ENCODE measurements around the gene SNRPD3.
"Not testable (repeated sequence)": the region's sequence is repeated elsewhere in the genome, so short reads cannot be mapped to it uniquely, and the experiment has no call there.

DNA sequence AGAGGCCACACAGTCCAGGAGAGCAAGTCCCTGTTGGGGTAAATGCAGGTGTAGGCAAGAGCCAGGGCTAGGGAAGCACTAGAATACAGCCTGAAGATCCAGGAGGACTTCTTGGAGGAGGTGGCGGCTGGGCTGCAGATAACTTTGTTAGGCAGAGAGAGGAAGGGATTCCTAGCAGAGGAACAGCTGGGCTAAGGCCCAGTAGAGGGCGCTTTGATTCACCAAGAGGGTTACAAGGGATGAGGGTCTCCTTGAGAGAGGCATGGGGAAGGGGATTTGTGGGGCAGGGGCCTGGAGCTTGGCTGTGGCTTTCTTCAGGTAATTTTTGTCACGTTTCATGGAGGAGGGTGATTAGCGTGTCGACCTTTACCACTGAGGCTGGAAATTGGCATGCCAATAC lies 65.4 kb downstream of the SNRPD3 start:
- TF ChIP-seq POLR2A, EP300 (IDR thresholded peaks at IDR 0.05): not testable (repeated sequence)
- TF ChIP-seq, protein P1, sequence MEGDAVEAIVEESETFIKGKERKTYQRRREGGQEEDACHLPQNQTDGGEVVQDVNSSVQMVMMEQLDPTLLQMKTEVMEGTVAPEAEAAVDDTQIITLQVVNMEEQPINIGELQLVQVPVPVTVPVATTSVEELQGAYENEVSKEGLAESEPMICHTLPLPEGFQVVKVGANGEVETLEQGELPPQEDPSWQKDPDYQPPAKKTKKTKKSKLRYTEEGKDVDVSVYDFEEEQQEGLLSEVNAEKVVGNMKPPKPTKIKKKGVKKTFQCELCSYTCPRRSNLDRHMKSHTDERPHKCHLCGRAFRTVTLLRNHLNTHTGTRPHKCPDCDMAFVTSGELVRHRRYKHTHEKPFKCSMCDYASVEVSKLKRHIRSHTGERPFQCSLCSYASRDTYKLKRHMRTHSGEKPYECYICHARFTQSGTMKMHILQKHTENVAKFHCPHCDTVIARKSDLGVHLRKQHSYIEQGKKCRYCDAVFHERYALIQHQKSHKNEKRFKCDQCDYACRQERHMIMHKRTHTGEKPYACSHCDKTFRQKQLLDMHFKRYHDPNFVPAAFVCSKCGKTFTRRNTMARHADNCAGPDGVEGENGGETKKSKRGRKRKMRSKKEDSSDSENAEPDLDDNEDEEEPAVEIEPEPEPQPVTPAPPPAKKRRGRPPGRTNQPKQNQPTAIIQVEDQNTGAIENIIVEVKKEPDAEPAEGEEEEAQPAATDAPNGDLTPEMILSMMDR (IDR thresholded peaks at IDR 0.05), result not testable (repeated sequence)
